Naive thymus-derived CD4-positive, alpha-beta T cell (primary cell): ENCODE data around the gene WDR46. TPM values are rescaled to one million over a fixed set of nuclear protein-coding genes. Genes with fewer than 3 reads are reported as not detected.
"Not testable (repeated sequence)": the region's sequence is repeated elsewhere in the genome, so short reads cannot be mapped to it uniquely, and the experiment has no call there.

Source experiments
- ATAC-seq: fragments of 150-1000 bp; cut with Tn5 transposase; 2 replicates; pipeline ENCODE4 v1.10.0; 2021; ENCODE audit warnings: mild to moderate bottlenecking, moderate library complexity
- CTCF ChIA-PET: fragments of 350-600 bp; sonication (Branson Sonifier 250); formaldehyde crosslinking; loops from one replicate; lab custom pipeline; 2021; ENCODE audit warnings: antibody characterized with exemption; lab: Charles Lee
- POLR2A ChIA-PET: fragments of 350-600 bp; sonication (Branson Sonifier 250); formaldehyde crosslinking; loops from one replicate; lab custom pipeline; 2021; ENCODE audit warnings: antibody characterized with exemption, inconsistent platforms; lab: Charles Lee
- DNase-seq, 9 donors: peaks; one replicate each; pipeline versions ENCODE4 v3.0.0 to v3.0.0-alpha.2; 2020 to 2022; ENCODE audit warnings: mixed read lengths in 1 of 9
- H3K27ac ChIP-seq: one replicate; pipeline ENCODE4 v1.7.0; 2013; ENCODE audit warnings: mild to moderate bottlenecking, low read depth, low read length, moderate library complexity
- H3K27me3 ChIP-seq, 2 donors: one replicate each; pipeline ENCODE4 v1.7.0; 2013; ENCODE audit warnings: low read length in 2 of 2, mild to moderate bottlenecking in 2 of 2, moderate library complexity in 2 of 2; ENCODE audit not compliant: control insufficient read depth in 2 of 2, insufficient read depth in 2 of 2
- H3K36me3 ChIP-seq, 3 experiments: 1 replicate in 2 of 3; 2 replicates in 1 of 3; pipeline ENCODE4 v1.7.0; 2013; ENCODE audit warnings: low read length in 3 of 3, mild to moderate bottlenecking in 3 of 3, moderate library complexity in 1 of 3; ENCODE audit not compliant: insufficient read depth in 3 of 3, control insufficient read depth in 2 of 3
- H3K4me1 ChIP-seq, 2 donors: one replicate each; pipeline ENCODE4 v1.7.0; 2013; ENCODE audit warnings: low read length in 2 of 2, mild to moderate bottlenecking in 2 of 2, moderate library complexity in 1 of 2; ENCODE audit not compliant: control insufficient read depth in 2 of 2, insufficient read depth in 2 of 2
- H3K4me3 ChIP-seq: 2 replicates; pipeline ENCODE4 v1.7.0; 2013; ENCODE audit warnings: mild to moderate bottlenecking, low read length
- H3K9me3 ChIP-seq, 3 experiments: 1 replicate in 2 of 3; 2 replicates in 1 of 3; pipeline ENCODE4 v1.7.0; 2013; ENCODE audit warnings: low read length in 3 of 3; ENCODE audit not compliant: control insufficient read depth in 2 of 3
- H3K27ac Mint-ChIP-seq, 9 donors: one replicate each; pipeline ENCODE4 v1.8.0; 2020 to 2022; ENCODE audit warnings: mixed read lengths in 9 of 9, mild to moderate bottlenecking in 8 of 9, moderate library complexity in 5 of 9, inconsistent platforms in 2 of 9
- H3K27me3 Mint-ChIP-seq, 5 donors: one replicate each; pipeline ENCODE4 v1.8.0; 2021 to 2022; ENCODE audit warnings: mixed read lengths in 5 of 5, mild to moderate bottlenecking in 1 of 5
- H3K36me3 Mint-ChIP-seq, 5 donors: one replicate each; pipeline ENCODE4 v1.8.0; 2020 to 2022; ENCODE audit warnings: mixed read lengths in 5 of 5, mild to moderate bottlenecking in 3 of 5, inconsistent platforms in 1 of 5
- H3K4me1 Mint-ChIP-seq, 7 donors: one replicate each; pipeline ENCODE4 v1.8.0; 2020 to 2022; ENCODE audit warnings: mixed read lengths in 7 of 7, mild to moderate bottlenecking in 3 of 7, inconsistent platforms in 1 of 7
- H3K4me3 Mint-ChIP-seq, 10 donors: one replicate each; pipeline ENCODE4 v1.8.0; 2020 to 2022; ENCODE audit warnings: mild to moderate bottlenecking in 10 of 10, mixed read lengths in 10 of 10, moderate library complexity in 6 of 10, inconsistent platforms in 2 of 10
- H3K9me3 Mint-ChIP-seq, 11 donors: one replicate each; pipeline ENCODE4 v1.8.0; 2020 to 2022; ENCODE audit warnings: mixed read lengths in 11 of 11, mild to moderate bottlenecking in 4 of 11, inconsistent platforms in 1 of 11, moderate library complexity in 1 of 11
- intact Hi-C, 2 donors: fragments of 100-400 bp; cut with micrococcal nuclease; formaldehyde crosslinking; loops; one replicate each; pipeline ENCODE4 v1.15.1; 2023
- polyA plus RNA-seq, 2 donors: library from polyadenylated mRNA; unstranded; fragments of 300-500 nt; fragmentation: Illumina TruSeq; gene quantifications; one replicate each; pipeline ENCODE4 v1.2.3, GENCODE V29; 2021
- total RNA-seq, 6 experiments: library from RNA in 5 of 6; stranded (reverse) in 5 of 6; gene quantifications; 1 replicate in 5 of 6; 2 replicates in 1 of 6; pipeline ENCODE4 v1.2.3 and lab custom pipeline; 2021 to 2026

Gene WDR46
- total and polyA plus RNA-seq, 7 experiments from 2014 or later: 25.3 to 82.9 (median 54.4) TPM

DNA sequence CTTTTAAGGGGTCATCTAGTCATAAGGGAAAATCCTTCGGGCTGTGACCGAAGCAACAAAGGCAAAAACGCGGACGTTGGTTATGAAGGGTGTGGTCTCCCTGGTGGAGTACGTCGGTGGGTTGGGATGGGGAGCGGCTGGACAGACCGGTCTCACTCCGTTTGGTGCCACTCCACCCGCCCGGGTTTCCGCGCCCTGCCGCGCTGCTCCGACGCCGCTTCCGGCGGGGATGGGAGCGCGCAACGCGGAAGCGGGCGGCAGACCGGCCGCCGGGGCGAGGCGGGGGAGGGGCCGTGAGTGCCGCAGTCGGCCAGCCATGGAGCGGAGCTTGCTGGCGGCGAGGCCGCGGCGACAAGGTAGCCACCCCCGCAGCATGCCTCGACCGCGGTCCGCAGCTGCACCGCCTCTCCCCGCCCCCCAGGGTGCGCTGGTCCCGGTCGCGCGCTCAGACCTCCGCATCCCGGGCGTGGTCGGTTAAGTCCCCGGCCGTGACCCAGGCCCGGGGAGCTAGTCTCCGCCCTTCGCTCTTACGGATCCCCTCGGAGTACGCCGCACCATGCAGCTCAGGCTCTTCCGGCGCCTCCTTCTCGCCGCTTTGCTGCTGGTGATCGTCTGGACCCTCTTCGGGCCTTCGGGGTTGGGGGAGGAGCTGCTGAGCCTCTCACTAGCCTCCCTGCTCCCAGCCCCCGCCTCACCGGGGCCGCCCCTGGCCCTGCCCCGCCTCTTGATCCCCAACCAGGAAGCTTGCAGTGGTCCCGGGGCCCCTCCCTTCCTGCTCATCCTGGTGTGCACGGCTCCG lies 12.0 kb downstream of the WDR46 start, which contains the start of gene B3GALT4:
B3GALT4 (plus strand) TSS at position 260 of the 799 bp plus-strand sequence; CDS start at position 557, 297 bp downstream.
- Mint-ChIP-seq H3K9me3 (no peaks in the 10 kb centered on the region), H3K27me3 (no peaks in the 10 kb centered on the region), H3K36me3 (peaks cover 0 to 37% (median 6%) of the 10 kb centered on the region in 5 donors), H3K4me3 (peak within 1 kb of the TSS; percentile 84 to 99 (median 92)), H3K4me1 (peaks cover 38 to 83% (median 65%) of the 10 kb centered on the region in 7 donors), H3K27ac (peak within 1 kb of the TSS; percentile 88 to 98 (median 93))
- H3K4me1 ChIP-seq: peaks cover 47 to 50% of the 10 kb centered on the region in 2 donors
- H3K27ac ChIP-seq: peak within 1 kb of the TSS; percentile 87
- CTCF ChIA-PET: interaction anchor here (0.7 to 2.1 kb wide), 9 partner anchors 10 to 87 kb away, joined by 3 to 13 read pairs (median 4); partner anchors contain the start of genes PFDN6, WDR46 and ZBTB22
- peaks cover 0 to 69% (median 5%) of the 10 kb centered on the region in 3 experiments for H3K36me3 ChIP-seq
- no peaks in the 10 kb centered on the region for H3K27me3 ChIP-seq
- intact Hi-C loops: loop anchor here (1.0 to 10.0 kb wide), 10 partner anchors 12 to 1082 kb away; partner anchors contain the start of genes PFDN6 (in 2 of the 2), WDR46 (in 2 of the 2), GPSM3 (in 1 of the 2) and PBX2 (in 1 of the 2)
- peak within 1 kb of the TSS; percentile 67 for H3K4me3 ChIP-seq
- POLR2A ChIA-PET: interaction anchor here (0.6 to 7.7 kb wide), 26 partner anchors 8 to 1616 kb away, joined by 3 to 123 read pairs (median 8); partner anchors contain the start of genes LSM2, PFDN6, RGL2 and RING1
- no peaks in the 10 kb centered on the region for H3K9me3 ChIP-seq
- peak; percentile 55 to 88 (median 63) for DNase-seq
- peak; percentile 81 for ATAC-seq

- no peaks in the 10 kb centered on the region for H3K9me3 ChIP-seq
- ChIA-PET POLR2A (interaction anchor here (0.6 to 7.7 kb wide), 16 partner anchors 8 to 1470 kb away, joined by 3 to 123 read pairs (median 9); partner anchors contain the start of genes LSM2, PFDN6, RGL2 and TAPBP), CTCF (interaction anchor here (1.4 to 1.8 kb wide), 4 partner anchors 11 to 86 kb away, joined by 3 to 6 read pairs (median 4); partner anchors contain the start of gene ZBTB22)
- peak overlapping the region; percentile 67 for H3K4me3 ChIP-seq
- ATAC-seq: no peak
- H3K27me3 ChIP-seq: no peaks in the 10 kb centered on the region
- peak overlapping the region; percentile 87 for H3K27ac ChIP-seq
- intact Hi-C loops: loop anchor here (2.0 to 10.0 kb wide), 3 partner anchors 36 to 1082 kb away; partner anchors contain the start of genes GPSM3 (in 1 of the 2) and PBX2 (in 1 of the 2)
- no peak for DNase-seq
- Mint-ChIP-seq H3K4me1 (peaks cover 38 to 86% (median 70%) of the 10 kb centered on the region in 7 donors), H3K27ac (peak overlapping the region; percentile 81 to 98 (median 90)), H3K9me3 (peaks cover 0 to 4% (median 0%) of the 10 kb centered on the region in 11 donors), H3K36me3 (peaks cover 0 to 39% (median 6%) of the 10 kb centered on the region in 5 donors), H3K27me3 (peaks cover 0 to 3% (median 0%) of the 10 kb centered on the region in 5 donors), H3K4me3 (peak overlapping the region; percentile 82 to 99 (median 87))
- peaks cover 47 to 50% of the 10 kb centered on the region in 2 donors for H3K4me1 ChIP-seq
- peaks cover 0 to 64% (median 5%) of the 10 kb centered on the region in 3 experiments for H3K36me3 ChIP-seq
These were observed 12.5 kb downstream of the WDR46 start for GRCh38 chr6:33276581-33276863.

DNA sequence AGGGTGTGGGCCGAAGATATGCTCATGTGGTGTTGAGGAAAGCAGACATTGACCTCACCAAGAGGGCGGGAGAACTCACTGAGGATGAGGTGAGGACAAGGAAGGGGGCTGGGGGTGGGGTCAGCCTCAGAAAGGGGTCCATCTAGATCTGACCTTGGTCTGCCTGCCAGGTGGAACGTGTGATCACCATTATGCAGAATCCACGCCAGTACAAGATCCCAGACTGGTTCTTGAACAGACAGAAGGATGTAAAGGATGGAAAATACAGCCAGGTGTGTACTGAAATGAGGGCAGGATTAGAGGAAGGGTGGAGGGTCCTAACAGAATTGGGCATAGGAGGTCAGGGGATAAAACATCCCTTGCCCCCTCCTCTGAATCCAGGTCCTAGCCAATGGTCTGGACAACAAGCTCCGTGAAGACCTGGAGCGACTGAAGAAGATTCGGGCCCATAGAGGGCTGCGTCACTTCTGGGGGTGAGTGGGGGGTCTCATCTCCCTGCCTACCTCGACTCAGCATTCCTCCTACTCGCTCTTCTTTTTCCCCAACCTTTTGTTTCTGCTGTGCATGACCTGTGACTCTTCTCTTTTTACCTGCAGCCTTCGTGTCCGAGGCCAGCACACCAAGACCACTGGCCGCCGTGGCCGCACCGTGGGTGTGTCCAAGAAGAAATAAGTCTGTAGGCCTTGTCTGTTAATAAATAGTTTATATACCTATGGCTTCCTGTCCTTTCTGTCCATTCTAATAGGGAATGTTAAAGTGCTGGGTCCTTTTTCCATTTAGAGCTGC lies 13.1 kb downstream of the WDR46 start:
- H3K36me3 ChIP-seq: peaks cover 0 to 59% (median 5%) of the 10 kb centered on the region in 3 experiments
- intact Hi-C loops: loop anchor here (2.0 to 10.0 kb wide), 3 partner anchors 37 to 1081 kb away; partner anchors contain the start of genes GPSM3 (in 1 of the 2) and PBX2 (in 1 of the 2)
- not testable (repeated sequence) for DNase-seq, H3K27me3 Mint-ChIP-seq, H3K9me3 Mint-ChIP-seq, H3K9me3 ChIP-seq, ATAC-seq, H3K27me3 ChIP-seq
- peak overlapping the region; percentile 81 to 98 (median 90) for H3K27ac Mint-ChIP-seq
- H3K4me3 Mint-ChIP-seq: peak overlapping the region; percentile 82 to 99 (median 87)
- ChIA-PET CTCF (interaction anchor here (1.4 to 1.8 kb wide), 3 partner anchors 11 to 86 kb away, joined by 3 to 6 read pairs (median 4); partner anchors contain the start of gene ZBTB22), POLR2A (interaction anchor here (0.6 to 7.7 kb wide), 10 partner anchors 11 to 632 kb away, joined by 3 to 123 read pairs (median 30); partner anchors contain the start of genes PFDN6, RGL2, TAPBP and WDR46)
- peaks cover 0 to 36% (median 6%) of the 10 kb centered on the region in 5 donors for H3K36me3 Mint-ChIP-seq
- H3K4me3 ChIP-seq: peak overlapping the region; percentile 67
- H3K4me1 ChIP-seq: peaks cover 49 to 51% of the 10 kb centered on the region in 2 donors
- H3K4me1 Mint-ChIP-seq: peaks cover 38 to 86% (median 68%) of the 10 kb centered on the region in 7 donors
- H3K27ac ChIP-seq: peak overlapping the region; percentile 87

- Histone ChIP-seq H3K36me3 (peaks cover 0 to 43% (median 5%) of the 10 kb centered on the region in 3 experiments), H3K4me3 (no peak overlapping the region)
These were observed 14.8 kb downstream of the WDR46 start for GRCh38 chr6:33273924-33274902.

More at GRCh38 chr6:33273924-33274902, 14.8 kb downstream of the WDR46 start:
- H3K4me3 Mint-ChIP-seq: peak overlapping the region; percentile 23 to 100 (median 95)
- H3K9me3 Mint-ChIP-seq: peaks cover 0 to 5% (median 0%) of the 10 kb centered on the region in 11 donors
- peaks cover 44 to 91% (median 73%) of the 10 kb centered on the region in 7 donors for H3K4me1 Mint-ChIP-seq
- H3K4me1 ChIP-seq: peaks cover 52 to 59% of the 10 kb centered on the region in 2 donors
- CTCF ChIA-PET: no interaction called here
- H3K27me3 ChIP-seq: no peaks in the 10 kb centered on the region
- H3K36me3 Mint-ChIP-seq: peaks cover 0 to 39% (median 9%) of the 10 kb centered on the region in 5 donors
- DNase-seq (no peak), ATAC-seq (no peak)
- no peaks in the 10 kb centered on the region for H3K9me3 ChIP-seq
- intact Hi-C loops: loop anchor here (2.0 to 10.0 kb wide), 4 partner anchors 298 to 1097 kb away; partner anchors contain the start of genes AGPAT1 (in 1 of the 2), GPSM3 (in 1 of the 2) and PBX2 (in 1 of the 2)
- POLR2A ChIA-PET: interaction anchor here (0.6 to 7.7 kb wide), 5 partner anchors 9 to 382 kb away, joined by 3 to 123 read pairs (median 33); partner anchors contain the start of genes PFDN6, RGL2, TAPBP and WDR46
- peaks cover 0 to 3% (median 0%) of the 10 kb centered on the region in 5 donors for H3K27me3 Mint-ChIP-seq
- peak overlapping the region; percentile 91 for H3K27ac ChIP-seq
- H3K27ac Mint-ChIP-seq: peak overlapping the region; percentile 1 to 100 (median 72)
